OCI-LY3 (cell line): ENCODE data around the gene MEMO1.
"Not testable (repeated sequence)": the region's sequence is repeated elsewhere in the genome, so short reads cannot be mapped to it uniquely, and the experiment has no call there.

ENCODE experiments used
- CTCF ChIP-seq: fragments of 200-600, 300-600 bp; sonication (generic); IDR thresholded peaks from 2 replicates; pipeline ENCODE4 v1.5.1; 2014; ENCODE audit warnings: antibody characterized with exemption, low read length, low read depth
- EZH2phosphoT487 ChIP-seq: fragments of 200-600 bp; shearing (Covaris generic); IDR thresholded peaks from 2 replicates; pipeline ENCODE4 v1.6.1; 2018; ENCODE audit warnings: antibody characterized with exemption, mixed run types, low read depth

GRCh38 chr2:32034198-32034887 lies 23.5 kb upstream of the MEMO1 start:
- not testable (repeated sequence) for TF ChIP-seq CTCF, EZH2phosphoT487
